ENCODE data around the gene CDH4. TPM values are rescaled to one million over a fixed set of nuclear protein-coding genes. Genes with fewer than 3 reads are reported as not detected.
"Not testable (repeated sequence)": the region's sequence is repeated elsewhere in the genome, so short reads cannot be mapped to it uniquely, and the experiment has no call there.

The CDH4 gene
- total RNA-seq, 1 experiment from 2014 or later: 3.9 TPM

DNA sequence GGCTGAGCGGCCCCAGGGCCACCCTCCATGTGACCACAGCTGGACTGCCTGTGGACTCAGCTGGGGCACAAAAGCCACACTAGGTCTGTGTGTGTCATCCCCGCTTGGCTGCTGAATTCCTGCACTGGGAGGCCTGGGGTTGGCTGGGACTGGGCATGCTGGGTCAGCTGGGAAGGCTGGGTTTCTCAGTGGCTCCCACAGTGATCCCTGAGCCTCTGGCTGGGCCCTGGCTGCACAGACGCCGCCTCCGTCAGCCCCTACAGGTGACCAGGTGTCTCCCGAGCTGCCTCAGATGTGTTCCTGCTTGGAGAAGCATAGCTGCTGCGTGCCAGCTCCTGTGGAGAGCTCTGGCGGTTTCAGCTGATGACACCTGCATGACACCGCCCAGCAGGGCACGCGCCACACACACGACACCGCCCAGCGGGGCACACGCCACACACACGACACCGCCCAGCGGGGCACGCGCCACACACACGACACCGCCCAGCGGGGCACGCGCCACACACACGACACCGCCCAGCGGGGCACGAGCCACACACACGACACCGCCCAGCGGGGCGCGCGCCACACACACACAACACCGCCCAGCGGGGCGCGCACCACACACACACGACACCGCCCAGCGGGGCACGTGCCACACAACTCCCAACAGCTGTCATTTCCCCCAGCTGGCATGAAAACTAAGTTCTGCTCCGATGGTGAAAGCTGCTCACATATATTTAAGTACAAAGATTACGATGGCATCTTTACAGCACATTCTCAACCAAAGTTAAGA is 724.8 kb downstream of the CDH4 start:
- DNase-seq: no peak
- H3K36me3 ChIP-seq (replicated peaks; ENCODE audit: control insufficient read depth, insufficient read depth, low read length): peaks cover 8% of the 10 kb centered on the region
- no peaks in the 10 kb centered on the region for H3K27me3 ChIP-seq (ENCODE audit: control insufficient read depth, insufficient read depth, low read length)
- H3K4me3 ChIP-seq (ENCODE audit: insufficient read depth, low read depth, low read length): no peak overlapping the region

DNA sequence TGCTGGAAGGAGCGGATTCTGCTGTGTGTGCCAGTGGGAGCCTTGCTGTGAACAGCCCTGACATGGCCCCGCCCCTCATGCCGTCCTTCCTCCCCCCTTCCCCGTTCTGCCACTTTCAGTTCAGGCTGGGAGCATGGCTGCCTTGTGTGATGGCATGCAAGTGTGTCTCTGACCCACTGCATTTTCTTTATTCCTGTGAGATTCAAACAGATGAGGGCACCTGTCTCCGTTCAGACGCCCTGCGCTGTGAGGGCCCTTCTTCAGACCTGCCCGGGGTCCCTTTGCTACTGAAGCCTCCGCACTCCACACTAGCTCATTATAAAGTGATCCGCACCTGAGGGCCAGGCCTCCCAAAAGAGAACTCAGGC is 725.3 kb downstream of the CDH4 start:
- Histone ChIP-seq H3K4me3 (ENCODE audit: insufficient read depth, low read depth, low read length) (no peak overlapping the region), H3K27me3 (ENCODE audit: control insufficient read depth, insufficient read depth, low read length) (no peaks in the 10 kb centered on the region), H3K36me3 (replicated peaks; ENCODE audit: control insufficient read depth, insufficient read depth, low read length) (peaks cover 8% of the 10 kb centered on the region)
- no peak for DNase-seq

DNA sequence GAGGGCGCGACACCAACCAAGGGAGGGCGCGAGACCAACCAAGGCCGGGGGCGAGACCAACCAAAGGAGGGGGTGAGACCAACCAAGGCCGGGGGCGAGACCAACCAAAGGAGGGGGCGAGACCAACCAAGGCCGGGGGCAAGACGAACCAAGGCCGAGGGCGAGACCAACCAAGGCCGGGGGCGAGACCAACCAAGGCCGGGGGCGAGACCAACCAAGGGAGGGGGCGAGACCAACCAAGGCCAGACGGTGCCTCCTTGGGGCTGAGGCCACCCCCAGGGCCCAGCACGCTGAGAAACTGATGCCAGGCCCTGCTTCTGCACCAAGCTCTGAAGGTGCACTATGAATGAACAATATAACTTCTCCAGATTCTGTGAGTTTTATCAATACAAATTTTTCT is 726.4 kb downstream of the CDH4 start:
- Histone ChIP-seq H3K36me3 (replicated peaks; ENCODE audit: control insufficient read depth, insufficient read depth, low read length) (peaks cover 6% of the 10 kb centered on the region), H3K4me3 (ENCODE audit: insufficient read depth, low read depth, low read length) (no peak overlapping the region), H3K27me3 (ENCODE audit: control insufficient read depth, insufficient read depth, low read length) (no peaks in the 10 kb centered on the region)
- no peak for DNase-seq

DNA sequence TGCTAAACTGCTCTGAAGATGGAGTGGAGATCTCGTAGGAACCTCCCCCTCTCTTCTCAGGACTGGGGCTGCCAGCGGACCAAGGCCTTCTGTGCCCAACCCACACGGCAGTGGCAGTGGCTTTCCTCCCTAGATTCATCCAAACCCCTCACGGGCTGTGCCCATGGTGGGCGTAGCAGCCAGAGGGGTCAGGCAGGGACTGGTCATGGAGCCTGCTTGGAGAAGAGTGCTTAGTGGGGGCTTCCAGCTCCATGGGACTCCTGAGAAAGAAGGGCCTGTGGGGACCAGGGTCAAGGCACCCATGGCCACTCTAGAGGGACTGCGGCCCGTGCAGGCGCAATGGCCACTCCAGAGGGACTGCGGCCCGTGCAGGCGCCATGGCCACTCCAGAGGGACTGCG is 727.0 kb downstream of the CDH4 start:
- Histone ChIP-seq H3K27me3 (ENCODE audit: control insufficient read depth, insufficient read depth, low read length) (no peaks in the 10 kb centered on the region), H3K4me3 (ENCODE audit: insufficient read depth, low read depth, low read length) (no peak overlapping the region), H3K36me3 (replicated peaks; ENCODE audit: control insufficient read depth, insufficient read depth, low read length) (peaks cover 3% of the 10 kb centered on the region)
- no peak for DNase-seq

DNA sequence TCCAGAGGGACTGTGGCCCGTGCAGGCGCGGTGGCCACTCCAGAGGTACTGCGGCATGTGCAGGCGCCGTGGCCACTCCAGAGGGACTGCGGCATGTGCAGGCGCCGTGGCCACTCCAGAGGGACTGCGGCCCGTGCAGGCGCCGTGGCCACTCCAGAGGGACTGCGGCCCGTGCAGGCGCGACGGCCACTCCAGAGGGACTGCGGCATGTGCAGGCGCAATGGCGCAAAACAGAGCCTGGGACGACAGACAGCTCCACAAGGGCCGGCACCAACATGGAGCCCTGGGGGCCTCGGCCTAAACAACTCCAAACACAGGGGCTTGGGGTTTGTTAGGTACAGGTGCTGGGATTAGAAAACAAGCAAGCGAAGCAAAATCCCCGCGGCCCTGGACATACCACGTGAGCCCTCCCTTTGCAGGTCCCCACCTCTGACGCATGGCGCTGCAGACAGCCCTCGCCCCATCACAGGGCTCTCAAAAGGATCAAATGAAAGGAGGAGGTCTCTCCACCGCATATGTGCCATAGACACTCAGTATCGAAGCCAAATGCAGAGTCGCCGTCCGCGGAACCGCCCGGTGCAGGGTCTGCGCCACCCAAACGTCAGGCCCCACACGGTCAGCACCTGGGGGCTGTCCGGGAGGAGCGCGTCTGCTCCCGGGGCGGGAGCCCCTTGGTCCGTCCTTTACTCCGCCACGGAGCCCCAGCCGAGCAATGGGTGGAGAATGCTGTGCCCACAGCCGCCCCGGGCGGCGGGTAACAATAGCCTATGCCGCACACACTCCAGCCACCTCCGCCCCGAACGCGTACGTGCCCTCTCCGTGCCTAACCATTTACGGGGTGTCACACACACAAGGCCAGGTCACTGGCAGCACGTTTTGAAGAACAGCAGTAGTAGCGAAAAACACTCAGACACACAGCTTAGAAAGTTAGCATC is 727.9 kb downstream of the CDH4 start:
- no peak overlapping the region for H3K4me3 ChIP-seq (ENCODE audit: insufficient read depth, low read depth, low read length)
- H3K27me3 ChIP-seq (ENCODE audit: control insufficient read depth, insufficient read depth, low read length): no peaks in the 10 kb centered on the region

DNA sequence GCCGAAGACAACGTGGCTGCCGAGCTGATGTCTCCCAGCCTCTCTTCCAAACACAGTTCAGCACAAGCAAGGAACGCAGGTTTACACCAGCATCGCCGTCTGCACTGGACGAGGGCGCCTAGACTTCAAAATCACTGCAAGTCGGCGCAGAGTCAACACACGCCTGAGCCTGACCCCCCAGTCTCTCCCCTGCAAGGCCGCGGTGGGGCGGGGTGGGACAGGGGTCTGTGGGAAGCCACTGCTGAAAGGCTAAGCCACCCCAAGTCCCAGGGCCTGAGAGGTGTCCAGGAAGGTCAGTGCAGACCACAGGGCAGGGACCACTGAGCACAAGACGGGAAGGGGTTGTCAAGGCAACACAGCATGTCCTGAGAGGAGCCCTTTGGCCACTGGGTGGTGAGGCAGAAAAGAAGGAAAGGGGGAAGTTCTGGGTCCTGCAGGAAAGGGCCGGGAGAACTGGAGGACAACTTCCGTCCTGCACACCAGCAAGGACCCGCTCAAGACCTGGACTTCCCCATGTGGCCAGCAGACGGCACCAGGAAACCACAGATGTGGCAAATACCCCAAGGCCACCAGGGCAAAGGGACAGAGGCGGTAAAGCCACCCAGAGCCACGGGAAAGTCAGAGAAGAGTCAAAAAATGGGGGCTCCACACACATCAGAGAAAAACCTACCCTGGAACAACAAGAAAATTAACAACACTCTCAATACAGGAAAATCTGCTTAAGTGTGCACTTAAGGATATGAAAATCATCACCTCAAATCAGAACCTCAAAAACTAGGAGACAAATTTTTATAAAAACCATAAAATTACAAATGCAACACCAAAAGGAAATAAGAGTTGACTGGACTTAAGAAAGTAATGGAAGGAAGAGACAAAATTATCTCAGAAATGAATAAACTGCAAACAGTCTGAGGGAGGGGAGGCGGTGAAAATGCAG is 728.9 kb downstream of the CDH4 start:
- H3K4me3 ChIP-seq (ENCODE audit: insufficient read depth, low read depth, low read length): no peak overlapping the region
- no peaks in the 10 kb centered on the region for H3K27me3 ChIP-seq (ENCODE audit: control insufficient read depth, insufficient read depth, low read length)
- DNase-seq: peak; percentile 75
- H3K36me3 ChIP-seq (replicated peaks; ENCODE audit: control insufficient read depth, insufficient read depth, low read length): peaks cover 5% of the 10 kb centered on the region

More for the DNA sequence above, 727.9 kb downstream of the CDH4 start:
- no peak for DNase-seq
- peaks cover 4% of the 10 kb centered on the region for H3K36me3 ChIP-seq (replicated peaks; ENCODE audit: control insufficient read depth, insufficient read depth, low read length)

DNA sequence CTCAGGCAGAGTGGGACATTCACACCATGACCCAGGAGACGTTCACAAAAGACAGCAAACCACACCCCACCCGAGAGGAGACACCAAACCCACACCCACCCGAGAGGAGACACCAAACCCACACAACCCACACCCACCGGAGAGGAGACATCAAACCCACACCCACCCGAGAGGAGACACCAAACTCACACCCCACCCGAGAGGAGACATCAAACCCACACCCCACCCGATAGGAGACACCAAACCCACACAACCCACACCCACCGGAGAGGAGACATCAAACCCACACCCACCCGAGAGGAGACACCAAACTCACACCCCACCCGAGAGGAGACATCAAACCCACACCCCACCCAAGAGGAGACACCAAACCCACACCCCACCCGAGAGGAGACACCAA is 729.6 kb downstream of the CDH4 start:
- not testable (repeated sequence) for DNase-seq; H3K27me3 ChIP-seq (ENCODE audit: control insufficient read depth, insufficient read depth, low read length); H3K4me3 ChIP-seq (ENCODE audit: insufficient read depth, low read depth, low read length); H3K36me3 ChIP-seq (replicated peaks; ENCODE audit: control insufficient read depth, insufficient read depth, low read length)

DNA sequence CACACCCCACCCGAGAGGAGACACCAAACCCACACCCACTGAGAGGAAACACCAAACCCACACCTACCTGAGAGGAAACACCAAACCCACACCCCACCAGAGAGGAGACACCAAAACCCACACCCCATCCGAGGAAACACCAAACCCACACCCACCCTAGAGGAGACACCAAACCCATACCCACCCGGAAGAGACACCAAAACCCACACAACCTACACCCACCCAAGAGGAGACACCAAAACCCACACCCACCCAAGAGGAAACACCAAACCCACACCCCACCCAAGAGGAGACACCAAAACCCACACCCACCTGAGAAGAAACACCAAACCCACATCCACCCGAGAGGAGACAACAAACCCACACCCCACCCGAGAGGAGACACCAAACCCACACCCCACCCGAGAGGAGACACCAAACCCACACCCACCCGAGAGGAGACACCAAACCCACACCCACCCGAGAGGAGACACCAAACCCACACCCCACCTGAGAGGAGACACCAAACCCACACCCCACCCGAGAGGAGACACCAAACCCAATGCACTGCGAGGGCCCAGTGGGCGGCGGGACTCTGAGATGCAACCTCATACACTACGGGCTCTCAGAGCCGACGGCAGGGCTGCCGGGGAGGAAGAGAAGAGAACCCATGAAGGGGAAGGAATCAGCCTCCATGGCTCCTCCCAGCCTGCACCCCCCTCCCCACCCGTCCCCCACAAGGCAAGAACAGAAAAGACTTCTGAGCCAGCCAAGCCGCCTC is 730.3 kb downstream of the CDH4 start:
- H3K36me3 ChIP-seq (replicated peaks; ENCODE audit: control insufficient read depth, insufficient read depth, low read length): peaks cover 5% of the 10 kb centered on the region
- no peak overlapping the region for H3K4me3 ChIP-seq (ENCODE audit: insufficient read depth, low read depth, low read length)
- DNase-seq: peak; percentile 67
- no peaks in the 10 kb centered on the region for H3K27me3 ChIP-seq (ENCODE audit: control insufficient read depth, insufficient read depth, low read length)

DNA sequence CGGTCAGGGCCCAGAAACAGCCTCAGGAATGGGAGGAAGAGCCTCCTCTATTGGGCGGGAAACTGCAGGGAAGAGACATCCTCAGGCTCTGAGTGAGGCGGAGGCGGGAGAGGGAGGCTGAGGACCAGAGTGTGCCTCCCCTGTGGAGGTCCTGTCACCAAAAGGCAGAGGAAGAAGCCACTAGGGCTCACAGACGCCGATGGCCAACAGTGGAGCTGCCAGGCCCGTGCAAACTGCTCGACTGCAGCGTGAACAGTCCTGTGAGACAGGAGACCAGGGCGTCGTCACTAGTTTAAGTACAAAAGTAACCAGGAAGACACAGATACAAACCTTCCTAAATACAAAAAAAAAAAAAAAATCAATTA is 730.9 kb downstream of the CDH4 start:
- H3K36me3 ChIP-seq (replicated peaks; ENCODE audit: control insufficient read depth, insufficient read depth, low read length): peaks cover 6% of the 10 kb centered on the region
- H3K4me3 ChIP-seq (ENCODE audit: insufficient read depth, low read depth, low read length): no peak overlapping the region
- no peaks in the 10 kb centered on the region for H3K27me3 ChIP-seq (ENCODE audit: control insufficient read depth, insufficient read depth, low read length)
- no peak for DNase-seq

DNA sequence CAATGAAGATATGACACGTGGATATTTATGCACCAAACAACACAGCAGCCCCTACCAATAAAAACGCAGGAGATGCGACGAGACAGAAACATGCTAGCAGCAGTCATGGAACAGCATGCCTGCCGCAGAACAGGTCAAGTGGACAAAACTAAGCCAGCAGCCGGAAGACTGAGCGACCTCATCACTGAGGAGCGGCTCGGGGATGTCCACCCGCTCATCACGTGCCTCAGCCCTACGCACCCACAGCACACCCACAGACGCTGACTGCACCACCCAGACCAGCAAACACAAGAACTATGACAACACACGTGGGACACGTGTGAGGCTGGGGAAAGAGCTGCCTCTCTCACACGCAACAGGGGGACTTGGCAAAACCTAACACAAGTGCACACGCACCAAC is 731.9 kb downstream of the CDH4 start:
- no peak overlapping the region for H3K4me3 ChIP-seq (ENCODE audit: insufficient read depth, low read depth, low read length)
- peaks cover 6% of the 10 kb centered on the region for H3K36me3 ChIP-seq (replicated peaks; ENCODE audit: control insufficient read depth, insufficient read depth, low read length)
- H3K27me3 ChIP-seq (ENCODE audit: control insufficient read depth, insufficient read depth, low read length): no peaks in the 10 kb centered on the region
- no peak for DNase-seq

DNA sequence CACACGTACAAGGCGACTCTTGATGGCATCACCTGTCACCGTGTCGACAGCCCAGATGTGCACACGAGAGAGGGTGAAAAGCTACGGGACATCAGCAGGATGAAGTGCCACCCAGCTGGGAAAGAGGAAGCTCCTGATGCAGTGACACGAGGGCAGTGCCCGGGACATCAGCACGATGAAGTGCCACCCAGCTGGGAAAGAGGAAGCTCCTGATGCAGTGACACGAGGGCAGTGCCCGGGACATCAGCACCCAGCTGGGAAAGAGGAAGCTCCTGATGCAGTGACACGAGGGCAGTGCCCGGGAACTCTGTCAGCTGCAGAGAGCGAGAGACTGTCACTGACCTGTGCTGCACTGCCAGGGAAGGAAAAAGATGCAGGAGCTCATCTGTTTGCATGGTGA is 732.4 kb downstream of the CDH4 start:
- H3K4me3 ChIP-seq (ENCODE audit: insufficient read depth, low read depth, low read length); H3K36me3 ChIP-seq (replicated peaks; ENCODE audit: control insufficient read depth, insufficient read depth, low read length); DNase-seq; H3K27me3 ChIP-seq (ENCODE audit: control insufficient read depth, insufficient read depth, low read length): not testable (repeated sequence)

DNA sequence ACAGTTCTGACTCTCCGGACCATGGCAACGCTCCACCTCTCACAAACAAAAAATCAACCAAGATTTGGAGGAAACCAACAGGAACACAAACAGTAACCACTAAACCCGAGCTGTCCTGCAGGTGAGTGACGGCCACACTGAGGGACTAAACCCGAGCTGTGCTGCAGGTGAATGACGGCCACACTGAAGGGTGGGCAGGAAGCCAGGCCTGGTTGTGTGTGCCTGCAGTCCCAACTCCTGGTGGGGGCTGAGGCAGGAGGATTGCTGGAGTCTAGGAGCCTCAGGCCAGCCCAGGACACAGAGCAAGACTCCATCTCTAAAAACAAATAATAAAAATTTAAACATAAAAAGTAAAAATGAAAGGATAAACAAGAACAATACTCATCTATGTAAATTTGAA is 733.0 kb downstream of the CDH4 start:
- H3K27me3 ChIP-seq (ENCODE audit: control insufficient read depth, insufficient read depth, low read length): no peaks in the 10 kb centered on the region
- H3K36me3 ChIP-seq (replicated peaks; ENCODE audit: control insufficient read depth, insufficient read depth, low read length): peaks cover 5% of the 10 kb centered on the region
- no peak overlapping the region for H3K4me3 ChIP-seq (ENCODE audit: insufficient read depth, low read depth, low read length)
- DNase-seq: no peak

DNA sequence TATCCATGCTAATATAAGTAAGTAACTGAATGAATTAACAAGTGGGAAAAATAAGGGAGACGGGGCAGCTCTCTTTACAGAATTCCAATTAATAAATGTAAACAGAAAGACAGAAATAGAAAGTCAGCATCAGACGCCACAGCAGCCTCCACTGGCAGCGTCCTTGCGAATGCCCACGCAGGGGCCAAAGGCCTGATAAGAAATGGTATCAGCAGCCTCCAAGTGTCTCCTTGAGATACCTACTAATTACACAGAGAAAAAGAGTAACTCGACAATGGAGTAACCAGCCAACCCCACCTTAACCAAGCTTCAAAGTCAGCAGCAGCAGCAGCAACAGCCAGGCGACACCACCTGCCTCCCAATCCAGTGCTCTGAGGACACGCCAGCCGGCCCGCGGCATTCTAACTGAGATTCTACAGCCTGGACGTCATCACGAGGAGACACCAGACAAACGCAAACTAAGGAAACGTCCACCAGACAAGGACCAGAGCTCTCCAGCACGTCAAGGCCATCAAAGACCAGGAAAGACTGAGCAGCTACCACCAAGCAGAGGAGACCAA is 734.8 kb downstream of the CDH4 start:
- no peak for DNase-seq

More for the DNA sequence above, 734.8 kb downstream of the CDH4 start:
- Histone ChIP-seq H3K27me3 (ENCODE audit: control insufficient read depth, insufficient read depth, low read length) (no peaks in the 10 kb centered on the region), H3K4me3 (ENCODE audit: insufficient read depth, low read depth, low read length) (no peak overlapping the region), H3K36me3 (replicated peaks; ENCODE audit: control insufficient read depth, insufficient read depth, low read length) (peaks cover 5% of the 10 kb centered on the region)
